K562 treated with DMSO at 1 percent for 24 hours (cell line): ENCODE data around the gene CD81. TPM values are rescaled to one million over a fixed set of nuclear protein-coding genes. Genes with fewer than 3 reads are reported as not detected.

Experiments used
- total RNA-seq: library from RNA; unstranded; fragments of 300-600 nt; gene quantifications from 2 replicates; pipeline ENCODE4 v1.2.3, GENCODE V29; 2022; ENCODE audit warnings: low read depth; ENCODE audit not compliant: insufficient read depth

The CD81 gene, protein sequence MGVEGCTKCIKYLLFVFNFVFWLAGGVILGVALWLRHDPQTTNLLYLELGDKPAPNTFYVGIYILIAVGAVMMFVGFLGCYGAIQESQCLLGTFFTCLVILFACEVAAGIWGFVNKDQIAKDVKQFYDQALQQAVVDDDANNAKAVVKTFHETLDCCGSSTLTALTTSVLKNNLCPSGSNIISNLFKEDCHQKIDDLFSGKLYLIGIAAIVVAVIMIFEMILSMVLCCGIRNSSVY
- 238 TPM in 2 replicates for total RNA-seq

GRCh38 chr11:2376751-2377451 lies at the start of gene CD81:
TSS of gene CD81 (plus strand) at chr11:2377310. CDS start at chr11:2377550, 240 bp downstream.

GRCh38 chr11:2400069-2400761 lies 23.1 kb downstream of the CD81 start, which contains the start of gene TSSC4:
TSS of gene TSSC4 (plus strand) at chr11:2400750. CDS start at chr11:2402634, 1,884 bp downstream.

DNA sequence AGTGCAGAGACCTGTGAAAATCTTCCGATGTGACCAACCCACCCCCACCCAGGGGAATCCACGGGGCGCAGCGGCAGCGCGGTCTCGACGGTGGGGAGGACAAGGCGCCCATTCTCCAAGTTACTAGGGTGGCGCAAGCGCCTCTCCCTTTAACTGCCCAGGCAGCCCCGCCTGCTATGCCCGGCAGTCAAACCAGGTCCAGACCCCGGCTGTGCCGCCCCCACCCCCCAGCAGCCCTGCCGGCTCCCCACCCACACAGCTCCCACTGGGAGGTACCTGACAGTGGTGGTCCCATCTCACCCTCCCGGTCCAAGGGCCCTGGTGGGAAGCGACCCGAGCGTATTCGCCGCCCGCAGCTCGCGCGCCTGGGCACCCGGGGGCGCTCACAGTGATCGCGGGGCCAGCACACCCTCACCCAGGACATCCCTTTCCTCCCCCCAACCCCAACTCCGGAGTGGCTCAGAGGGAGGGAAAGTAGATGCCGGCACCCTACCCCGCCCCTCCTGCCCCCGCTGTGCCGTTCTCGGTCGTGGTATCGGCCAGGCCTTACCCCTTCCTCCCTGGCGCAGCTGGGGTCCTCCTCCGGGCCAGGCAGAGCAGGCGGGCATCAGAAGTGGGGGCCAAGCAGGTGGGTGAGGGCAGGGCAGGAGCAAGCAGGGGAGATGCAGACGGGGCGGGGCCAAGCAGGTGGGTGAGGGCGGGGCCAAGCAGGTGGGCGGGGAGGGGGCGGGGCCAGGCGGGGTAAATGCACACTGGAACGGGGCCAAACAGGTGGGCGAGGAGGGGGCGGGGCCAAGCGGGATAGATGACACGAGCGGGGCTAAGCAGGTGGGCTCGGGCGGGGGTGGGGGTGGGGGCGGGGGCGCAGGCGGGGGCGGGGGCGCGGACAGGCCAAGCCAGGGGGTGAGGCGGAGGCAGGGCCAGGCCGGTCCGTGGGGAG lies 67.0 kb downstream of the CD81 start, which contains the start of gene TRPM5:
Gene TRPM5 (minus strand): TSS at position 634 of the 940 bp plus-strand sequence. CDS start 21,478 bp downstream, outside the sequence.

DNA sequence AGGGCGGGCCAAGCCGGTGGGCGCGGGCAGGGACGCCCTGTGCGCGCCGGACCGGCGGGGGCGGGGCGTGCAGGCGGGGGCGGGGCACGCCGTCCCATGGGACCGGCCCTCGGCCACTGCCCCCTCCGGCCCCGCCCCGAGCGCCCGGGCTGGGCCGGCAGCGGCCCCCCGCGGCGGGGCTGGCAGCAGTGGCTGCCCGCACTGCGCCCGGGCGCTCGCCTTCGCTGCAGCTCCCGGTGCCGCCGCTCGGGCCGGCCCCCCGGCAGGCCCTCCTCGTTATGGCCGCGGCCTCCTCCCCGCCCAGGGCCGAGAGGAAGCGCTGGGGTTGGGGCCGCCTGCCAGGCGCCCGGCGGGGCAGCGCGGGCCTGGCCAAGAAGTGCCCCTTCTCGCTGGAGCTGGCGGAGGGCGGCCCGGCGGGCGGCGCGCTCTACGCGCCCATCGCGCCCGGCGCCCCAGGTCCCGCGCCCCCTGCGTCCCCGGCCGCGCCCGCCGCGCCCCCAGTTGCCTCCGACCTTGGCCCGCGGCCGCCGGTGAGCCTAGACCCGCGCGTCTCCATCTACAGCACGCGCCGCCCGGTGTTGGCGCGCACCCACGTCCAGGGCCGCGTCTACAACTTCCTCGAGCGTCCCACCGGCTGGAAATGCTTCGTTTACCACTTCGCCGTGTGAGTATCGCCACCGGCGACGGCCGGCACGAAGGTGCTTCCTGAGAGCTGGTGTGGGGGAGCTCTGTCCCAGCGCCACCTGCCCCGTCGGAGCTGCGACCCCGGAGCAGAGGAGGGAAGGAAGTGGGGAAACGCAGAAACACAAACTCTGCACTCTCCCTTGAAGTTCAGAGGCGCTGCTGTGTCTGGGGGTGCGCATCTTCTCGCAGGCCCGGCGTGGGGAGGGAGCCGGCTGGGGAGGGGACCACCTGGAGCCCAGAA lies 68.0 kb downstream of the CD81 start, which contains the start of gene KCNQ1:
Gene KCNQ1 (plus strand): TSS at position 188 of the 925 bp plus-strand sequence. CDS start 91 bp downstream, at position 279.

Other genes with a start within 250 kb of the CD81 start
- 0.07 TPM in 1 of 2 replicates, not detected in the other for gene IGF2, start 237.9 kb upstream of the CD81 start, total RNA-seq
- not detected in 2 replicates for gene INS, start 216.1 kb upstream of the CD81 start, total RNA-seq
- gene TH, start 205.5 kb upstream of the CD81 start, total RNA-seq = not detected in 2 replicates
- 0.34 and 0.36 TPM in 2 replicates for gene ASCL2, start 106.7 kb upstream of the CD81 start, total RNA-seq
- gene C11orf21, start 75.4 kb upstream of the CD81 start, total RNA-seq = 0.65 and 0.97 TPM in 2 replicates
- gene TSPAN32, start 75.3 kb upstream of the CD81 start, total RNA-seq = 0.82 and 2.6 TPM in 2 replicates
- 43.9 and 50.6 TPM in 2 replicates for gene TSSC4, start 23.4 kb downstream of the CD81 start, total RNA-seq
- not detected in 2 replicates for gene TRPM5, start 67.2 kb downstream of the CD81 start, total RNA-seq
- gene KCNQ1, start 67.7 kb downstream of the CD81 start, total RNA-seq = not detected in 2 replicates